H9 (cell line): Measurements from ENCODE around the gene UNC13D. TPM values are rescaled to one million over a fixed set of nuclear protein-coding genes. Genes with fewer than 3 reads are reported as not detected.

Experiments used
- DNase-seq: peaks from one replicate; pipeline ENCODE4 v3.0.0-alpha.2; 2017
- H2AFZ ChIP-seq: one replicate; pipeline ENCODE4 v1.6.1; 2013; ENCODE audit warnings: mild to moderate bottlenecking, low read length, control low read depth, moderate library complexity
- H2AK5ac ChIP-seq: 2 replicates; pipeline ENCODE4 v1.6.1; 2013; ENCODE audit warnings: low read length, control low read depth, mixed read lengths; ENCODE audit not compliant: insufficient read length
- H2BK120ac ChIP-seq: one replicate; pipeline ENCODE4 v1.6.1; 2013; ENCODE audit warnings: low read depth, mild to moderate bottlenecking, low read length, control low read depth, inconsistent platforms; ENCODE audit not compliant: poor library complexity, severe bottlenecking
- H2BK12ac ChIP-seq: 2 replicates; pipeline ENCODE4 v1.6.1; 2013; ENCODE audit warnings: low read length, control low read depth, mixed read lengths, low read depth; ENCODE audit not compliant: insufficient read length
- H2BK15ac ChIP-seq: 2 replicates; pipeline ENCODE4 v1.6.1; 2013; ENCODE audit warnings: low read depth, low read length, control low read depth
- H2BK20ac ChIP-seq: one replicate; pipeline ENCODE4 v1.6.1; 2013; ENCODE audit warnings: low read depth, mild to moderate bottlenecking, low read length, control low read depth, inconsistent platforms; ENCODE audit not compliant: poor library complexity, severe bottlenecking
- H2BK5ac ChIP-seq: 2 replicates; pipeline ENCODE4 v1.6.1; 2013; ENCODE audit warnings: low read length, control low read depth, mixed read lengths; ENCODE audit not compliant: insufficient read length
- H3K14ac ChIP-seq: 2 replicates; pipeline ENCODE4 v1.6.1; 2013; ENCODE audit warnings: low read length, control low read depth; ENCODE audit not compliant: insufficient read depth
- H3K18ac ChIP-seq: 2 replicates; pipeline ENCODE4 v1.6.1; 2013; ENCODE audit warnings: low read depth, mild to moderate bottlenecking, mixed read lengths, low read length, control low read depth; ENCODE audit not compliant: insufficient read length
- H3K23ac ChIP-seq: 2 replicates; pipeline ENCODE4 v1.6.1; 2013; ENCODE audit warnings: low read length, control low read depth, mixed read lengths, low read depth; ENCODE audit not compliant: insufficient read length
- H3K23me2 ChIP-seq: 2 replicates; pipeline ENCODE4 v1.6.1; 2013; ENCODE audit warnings: low read depth, mild to moderate bottlenecking, mixed read lengths, low read length, control low read depth; ENCODE audit not compliant: insufficient read length, poor library complexity, severe bottlenecking
- H3K27ac ChIP-seq: 2 replicates; pipeline ENCODE4 v1.5.1; 2013; ENCODE audit warnings: low read length, control low read depth, mixed read lengths, low read depth; ENCODE audit not compliant: insufficient read length
- H3K27me3 ChIP-seq: 2 replicates; pipeline ENCODE4 v1.6.1; 2013; ENCODE audit warnings: low read length, control low read depth, inconsistent platforms; ENCODE audit not compliant: insufficient read depth
- H3K4ac ChIP-seq: 2 replicates; pipeline ENCODE4 v1.6.1; 2013; ENCODE audit warnings: low read depth, mild to moderate bottlenecking, control low read depth, inconsistent platforms, low read length, moderate library complexity
- H3K4me1 ChIP-seq: 2 replicates; pipeline ENCODE4 v1.6.1; 2013; ENCODE audit warnings: low read length, control low read depth, inconsistent platforms; ENCODE audit not compliant: insufficient read depth
- H3K4me2 ChIP-seq: 2 replicates; pipeline ENCODE4 v1.6.1; 2013; ENCODE audit warnings: low read length, control low read depth, mixed read lengths; ENCODE audit not compliant: insufficient read length, insufficient read depth
- H3K56ac ChIP-seq: 2 replicates; pipeline ENCODE4 v1.6.1; 2013; ENCODE audit warnings: low read depth, mild to moderate bottlenecking, mixed read lengths, low read length, control low read depth; ENCODE audit not compliant: insufficient read length
- H3K79me1 ChIP-seq: 2 replicates; pipeline ENCODE4 v1.6.1; 2013; ENCODE audit warnings: low read depth, mild to moderate bottlenecking, moderate library complexity, low read length, control low read depth, inconsistent platforms; ENCODE audit not compliant: insufficient read depth, poor library complexity, severe bottlenecking
- H3K79me2 ChIP-seq: 2 replicates; pipeline ENCODE4 v1.6.1; 2013; ENCODE audit warnings: low read length, control low read depth, inconsistent platforms; ENCODE audit not compliant: insufficient read depth
- H3K9ac ChIP-seq: 2 replicates; pipeline ENCODE4 v1.6.1; 2013; ENCODE audit warnings: low read length, control low read depth, mixed read lengths; ENCODE audit not compliant: insufficient read length; ENCODE audit errors: extremely low read depth
- H3K9me3 ChIP-seq: one replicate; pipeline ENCODE4 v1.6.1; 2013; ENCODE audit warnings: low read depth, low read length, inconsistent platforms; ENCODE audit not compliant: control insufficient read depth
- H3T11ph ChIP-seq: one replicate; pipeline ENCODE4 v1.6.1; 2013; ENCODE audit warnings: mild to moderate bottlenecking, low read length, control low read depth, inconsistent platforms
- H4K20me1 ChIP-seq: one replicate; pipeline ENCODE4 v1.6.1; 2013; ENCODE audit not compliant: control insufficient read depth, insufficient read length, insufficient read depth
- H4K5ac ChIP-seq: 2 replicates; pipeline ENCODE4 v1.6.1; 2013; ENCODE audit warnings: low read depth, mild to moderate bottlenecking, mixed read lengths, low read length, control low read depth; ENCODE audit not compliant: insufficient read length
- H4K8ac ChIP-seq: replicated peaks from 2 replicates; pipeline ENCODE4 v1.6.1; 2013; ENCODE audit warnings: low read length, control low read depth, mixed read lengths, low read depth; ENCODE audit not compliant: insufficient read length
- H4K91ac ChIP-seq: 2 replicates; pipeline ENCODE4 v1.6.1; 2013; ENCODE audit warnings: low read depth, mild to moderate bottlenecking, moderate library complexity, mixed read lengths, low read length, control low read depth; ENCODE audit not compliant: insufficient read length
- H3K27ac Mint-ChIP-seq, 3 experiments: 2 replicates in 2 of 3; 3 replicates in 1 of 3; pipeline ENCODE4 v1.8.0; 2020 to 2021; ENCODE audit warnings: mixed read lengths in 3 of 3, mild to moderate bottlenecking in 1 of 3, moderate library complexity in 1 of 3
- H3K27me3 Mint-ChIP-seq: 2 replicates; pipeline ENCODE4 v1.8.0; 2021; ENCODE audit warnings: low read depth, mild to moderate bottlenecking, moderate library complexity, mixed read lengths
- H3K36me3 Mint-ChIP-seq, 3 experiments: 2 replicates in 2 of 3; 3 replicates in 1 of 3; pipeline ENCODE4 v1.8.0; 2020 to 2021; ENCODE audit warnings: low read depth in 3 of 3, mixed read lengths in 3 of 3; ENCODE audit not compliant: insufficient read depth in 1 of 3
- H3K4me1 Mint-ChIP-seq, 2 experiments: 2 replicates each; pipeline ENCODE4 v1.8.0; 2020; ENCODE audit warnings: mixed read lengths in 2 of 2
- H3K4me3 Mint-ChIP-seq, 2 experiments: 2 replicates in 1 of 2; 3 replicates in 1 of 2; pipeline ENCODE4 v1.8.0; 2020 to 2021; ENCODE audit warnings: mild to moderate bottlenecking in 2 of 2, mixed read lengths in 2 of 2, moderate library complexity in 1 of 2
- H3K9me3 Mint-ChIP-seq, 2 experiments: 2 replicates in 1 of 2; 3 replicates in 1 of 2; pipeline ENCODE4 v1.8.0; 2020; ENCODE audit warnings: mild to moderate bottlenecking in 2 of 2, mixed read lengths in 2 of 2, moderate library complexity in 1 of 2
- WGBS: extraction: QIAGEN DNeasy Blood & Tissue Kit; methylation state at CpG from one replicate; pipeline ENCODE4 v1.1.7; 2013; ENCODE audit warnings: missing lambda C conversion rate, low lambda C conversion rate, mixed read lengths; ENCODE audit not compliant: insufficient read length; ENCODE audit errors: extremely low coverage; 5-methylcytosine and 5-hydroxymethylcytosine counted together
- total RNA-seq: library from RNA; stranded (reverse); gene quantifications from 2 replicates; pipeline ENCODE4 v1.2.1, GENCODE V29; 2021
- TF ChIP-seq, protein P1 (sequence below): fragments of 200-600 bp; sonication (generic); conservative IDR thresholded peaks from 3 replicates; pipeline ENCODE4 v1.8.0; 2021; ENCODE audit warnings: antibody characterized with exemption, mild to moderate bottlenecking

The UNC13D gene
- total RNA-seq, 1 experiment from 2014 or later = 6.3 TPM

DNA sequence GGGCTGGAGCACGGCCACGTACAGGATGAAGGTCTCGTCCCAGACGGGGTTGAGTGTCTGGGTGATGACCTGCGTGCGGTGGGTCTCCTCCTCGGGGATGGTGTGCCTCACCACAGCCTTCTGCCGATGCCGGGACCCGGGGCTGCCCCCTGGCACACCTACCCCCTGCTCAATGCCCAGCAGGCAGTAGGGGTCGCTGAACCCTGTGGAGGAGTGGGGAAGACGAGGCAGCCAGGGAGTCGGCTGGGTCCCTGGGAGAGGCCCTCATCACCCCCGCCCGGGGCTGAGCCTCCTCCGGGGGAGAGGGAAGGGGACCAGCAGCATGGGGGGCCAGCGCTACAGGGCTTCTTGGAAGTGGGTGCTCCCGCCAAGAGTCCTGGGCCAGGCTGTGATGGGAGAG, 1.8 kb downstream of the UNC13D start:
- no peak overlapping the region for H2AK5ac ChIP-seq
- TF ChIP-seq, protein P1, sequence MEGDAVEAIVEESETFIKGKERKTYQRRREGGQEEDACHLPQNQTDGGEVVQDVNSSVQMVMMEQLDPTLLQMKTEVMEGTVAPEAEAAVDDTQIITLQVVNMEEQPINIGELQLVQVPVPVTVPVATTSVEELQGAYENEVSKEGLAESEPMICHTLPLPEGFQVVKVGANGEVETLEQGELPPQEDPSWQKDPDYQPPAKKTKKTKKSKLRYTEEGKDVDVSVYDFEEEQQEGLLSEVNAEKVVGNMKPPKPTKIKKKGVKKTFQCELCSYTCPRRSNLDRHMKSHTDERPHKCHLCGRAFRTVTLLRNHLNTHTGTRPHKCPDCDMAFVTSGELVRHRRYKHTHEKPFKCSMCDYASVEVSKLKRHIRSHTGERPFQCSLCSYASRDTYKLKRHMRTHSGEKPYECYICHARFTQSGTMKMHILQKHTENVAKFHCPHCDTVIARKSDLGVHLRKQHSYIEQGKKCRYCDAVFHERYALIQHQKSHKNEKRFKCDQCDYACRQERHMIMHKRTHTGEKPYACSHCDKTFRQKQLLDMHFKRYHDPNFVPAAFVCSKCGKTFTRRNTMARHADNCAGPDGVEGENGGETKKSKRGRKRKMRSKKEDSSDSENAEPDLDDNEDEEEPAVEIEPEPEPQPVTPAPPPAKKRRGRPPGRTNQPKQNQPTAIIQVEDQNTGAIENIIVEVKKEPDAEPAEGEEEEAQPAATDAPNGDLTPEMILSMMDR = no peak
- WGBS = no CpG with 5 or more reads among the region's 18 CpGs

More for the DNA sequence above, 1.8 kb downstream of the UNC13D start:
- no peaks in the 10 kb centered on the region for H3K9me3 ChIP-seq
- no peak overlapping the region for H3T11ph ChIP-seq
- H3K9ac ChIP-seq = no peak overlapping the region
- no peak overlapping the region for H3K4ac ChIP-seq
- H3K4me3 Mint-ChIP-seq = no peak overlapping the region
- no peaks in the 10 kb centered on the region for H3K79me1 ChIP-seq
- H2BK20ac ChIP-seq = no peak overlapping the region
- H4K91ac ChIP-seq = no peak overlapping the region
- no peak overlapping the region for H4K8ac ChIP-seq
- H3K4me1 ChIP-seq = no peaks in the 10 kb centered on the region
- H2BK120ac ChIP-seq = no peak overlapping the region
- no peak overlapping the region for H2AFZ ChIP-seq
- peaks cover 5 to 17% of the 10 kb centered on the region in 2 experiments; a peak in 3 of 4 replicates for H3K4me1 Mint-ChIP-seq
- no peak overlapping the region for H2BK12ac ChIP-seq
- no peak overlapping the region for H3K18ac ChIP-seq
- H4K20me1 ChIP-seq = peaks cover under 1% of the 10 kb centered on the region
- no peaks in the 10 kb centered on the region for H3K27me3 Mint-ChIP-seq
- no peak overlapping the region for H3K27ac Mint-ChIP-seq
- peaks cover 5 to 20% (median 19%) of the 10 kb centered on the region in 3 experiments; a peak in 6 of 7 replicates for H3K36me3 Mint-ChIP-seq
- H3K14ac ChIP-seq = no peak overlapping the region
- no peak for DNase-seq
- H3K27ac ChIP-seq = no peak overlapping the region
- no peak overlapping the region for H3K23ac ChIP-seq
- no peaks in the 10 kb centered on the region for H3K27me3 ChIP-seq
- no peak overlapping the region for H2BK5ac ChIP-seq
- H3K56ac ChIP-seq = no peak overlapping the region
- no peak overlapping the region for H3K4me2 ChIP-seq
- no peak overlapping the region for H4K5ac ChIP-seq
- H3K23me2 ChIP-seq = no peaks in the 10 kb centered on the region
- H3K79me2 ChIP-seq = no peaks in the 10 kb centered on the region
- H3K9me3 Mint-ChIP-seq = no peaks in the 10 kb centered on the region
- H2BK15ac ChIP-seq = no peak overlapping the region
